Lower leg skin (tissue), 3 donors: Measurements from ENCODE around the gene FIBIN.

Experiments used
- CTCF ChIP-seq, 3 donors: fragments of 450-650 bp; IDR thresholded peaks; one replicate each; pipeline ENCODE4 v1.5.1; 2016; ENCODE audit warnings: antibody characterized with exemption in 3 of 3, mild to moderate bottlenecking in 3 of 3, moderate library complexity in 2 of 3
- POLR2A ChIP-seq, 2 donors: fragments of 450-650 bp; IDR thresholded peaks; one replicate each; pipeline ENCODE4 v1.6.1; 2016 to 2017; ENCODE audit warnings: antibody characterized with exemption in 2 of 2, mild to moderate bottlenecking in 1 of 2, moderate library complexity in 1 of 2

GRCh38 chr11:26985470-26985869 lies 8.4 kb upstream of the FIBIN start:
- TF ChIP-seq CTCF (IDR thresholded peaks at IDR 0.05), result no peak
- no peak for TF ChIP-seq POLR2A (IDR thresholded peaks at IDR 0.05)
